ENCODE measurements around the gene ZNF155.

GRCh38 chr19:43983912-43984686 lies at the start of gene ZNF155:
- TF ChIP-seq, protein P1, sequence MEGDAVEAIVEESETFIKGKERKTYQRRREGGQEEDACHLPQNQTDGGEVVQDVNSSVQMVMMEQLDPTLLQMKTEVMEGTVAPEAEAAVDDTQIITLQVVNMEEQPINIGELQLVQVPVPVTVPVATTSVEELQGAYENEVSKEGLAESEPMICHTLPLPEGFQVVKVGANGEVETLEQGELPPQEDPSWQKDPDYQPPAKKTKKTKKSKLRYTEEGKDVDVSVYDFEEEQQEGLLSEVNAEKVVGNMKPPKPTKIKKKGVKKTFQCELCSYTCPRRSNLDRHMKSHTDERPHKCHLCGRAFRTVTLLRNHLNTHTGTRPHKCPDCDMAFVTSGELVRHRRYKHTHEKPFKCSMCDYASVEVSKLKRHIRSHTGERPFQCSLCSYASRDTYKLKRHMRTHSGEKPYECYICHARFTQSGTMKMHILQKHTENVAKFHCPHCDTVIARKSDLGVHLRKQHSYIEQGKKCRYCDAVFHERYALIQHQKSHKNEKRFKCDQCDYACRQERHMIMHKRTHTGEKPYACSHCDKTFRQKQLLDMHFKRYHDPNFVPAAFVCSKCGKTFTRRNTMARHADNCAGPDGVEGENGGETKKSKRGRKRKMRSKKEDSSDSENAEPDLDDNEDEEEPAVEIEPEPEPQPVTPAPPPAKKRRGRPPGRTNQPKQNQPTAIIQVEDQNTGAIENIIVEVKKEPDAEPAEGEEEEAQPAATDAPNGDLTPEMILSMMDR (conservative IDR thresholded peaks at IDR 0.05 in 1 of 2, IDR thresholded peaks at IDR 0.05 in 1 of 2; ENCODE audit: extremely low read depth in 1 of 2, insufficient read depth in 1 of 2, low read depth in 1 of 2, low read length in 2 of 2): no peak
- no peak for TF ChIP-seq EZH2 (IDR thresholded peaks at IDR 0.05; ENCODE audit: borderline replicate concordance, low read length)

Data from mammary epithelial cell (primary cell).